GM18526 (cell line): ENCODE data around the gene TMEM185B.

Experiments
- POLR2A ChIP-seq: IDR thresholded peaks from 3 replicates; pipeline ENCODE4 v1.6.1; 2011; ENCODE audit not compliant: insufficient read length; ENCODE audit errors: extremely low read depth

Gene TMEM185B

DNA sequence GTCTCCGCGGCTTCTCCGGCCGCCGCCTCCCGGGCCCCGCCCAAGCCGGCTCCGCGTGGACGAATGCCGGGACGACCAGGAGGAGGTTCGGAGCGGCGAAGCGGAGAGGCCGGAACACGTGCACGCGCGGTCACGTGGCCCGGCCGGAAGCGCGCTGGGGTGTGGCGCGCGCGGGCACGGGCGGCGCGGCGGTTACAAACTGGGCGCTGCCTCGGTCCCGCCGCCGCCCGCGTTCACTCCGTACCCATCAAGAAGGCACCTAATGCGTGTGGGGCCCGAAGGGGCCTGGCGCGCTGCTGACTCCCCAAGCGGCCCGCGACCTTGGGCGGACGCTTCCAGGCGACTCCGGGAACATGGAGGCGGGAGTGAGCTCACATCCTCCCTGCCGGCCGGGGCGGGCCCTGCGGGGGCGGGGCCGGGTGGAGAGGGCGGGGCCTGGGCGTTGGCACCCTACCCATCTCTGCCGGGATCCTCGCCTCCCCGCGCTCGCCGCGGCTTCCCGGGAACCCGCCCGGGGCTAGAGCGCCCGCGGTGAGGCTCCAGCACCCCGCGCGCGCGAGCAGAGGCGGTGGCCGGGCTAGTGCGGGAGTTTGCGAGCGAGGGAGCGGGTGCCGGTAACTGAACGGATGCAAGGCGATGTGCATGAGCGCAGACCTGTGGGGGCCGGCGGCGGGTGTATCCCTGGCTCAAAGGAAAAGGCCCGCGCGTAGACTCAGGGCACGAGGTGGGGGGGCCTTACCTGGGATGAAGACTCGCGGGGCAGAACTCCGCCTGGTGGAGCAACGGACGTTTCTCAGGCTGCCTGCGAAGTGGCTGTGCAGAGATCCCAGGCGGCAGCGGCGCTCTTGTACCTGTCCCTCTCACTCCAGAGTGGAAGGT is at the start of gene TMEM185B:
Gene TMEM185B, minus strand, starts transcription at position 367 of the 879 bp plus-strand sequence. CDS start 424 bp downstream, outside the sequence.
- TF ChIP-seq POLR2A, result peak; percentile 70

GRCh38 chr2:120271711-120272379 is 48.6 kb upstream of the TMEM185B start:
- no peak for TF ChIP-seq POLR2A

- TF ChIP-seq POLR2A, result no peak
These were observed 46.6 kb upstream of the TMEM185B start for GRCh38 chr2:120269816-120270215.

- no peak for TF ChIP-seq POLR2A
These were observed 46.0 kb upstream of the TMEM185B start for GRCh38 chr2:120269076-120269744.

DNA sequence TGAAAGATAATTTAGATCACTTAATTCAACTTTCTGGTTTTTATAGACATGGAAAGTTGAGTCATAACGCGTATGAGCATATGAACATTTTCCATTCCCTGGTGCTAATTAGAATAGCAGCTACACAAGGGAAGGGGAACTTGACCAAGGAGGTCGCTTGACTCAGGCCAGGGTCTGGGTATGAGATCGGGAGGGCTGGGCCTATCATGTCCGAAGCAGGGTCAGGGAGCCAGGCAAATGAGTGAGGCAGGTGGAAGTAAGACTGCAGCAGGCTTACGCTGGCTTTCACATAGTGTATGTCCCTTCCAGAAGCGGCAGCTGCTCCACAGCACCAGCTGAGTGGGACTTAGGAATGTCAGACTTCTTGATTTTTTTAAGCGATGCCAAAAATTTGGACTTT is 44.1 kb upstream of the TMEM185B start:
- TF ChIP-seq POLR2A, result no peak

GRCh38 chr2:120265006-120265405 is 41.8 kb upstream of the TMEM185B start:
- TF ChIP-seq POLR2A, result no peak

GRCh38 chr2:120262761-120263428 is 39.7 kb upstream of the TMEM185B start:
- no peak for TF ChIP-seq POLR2A

GRCh38 chr2:120262150-120262549 is 39.0 kb upstream of the TMEM185B start:
- no peak for TF ChIP-seq POLR2A

DNA sequence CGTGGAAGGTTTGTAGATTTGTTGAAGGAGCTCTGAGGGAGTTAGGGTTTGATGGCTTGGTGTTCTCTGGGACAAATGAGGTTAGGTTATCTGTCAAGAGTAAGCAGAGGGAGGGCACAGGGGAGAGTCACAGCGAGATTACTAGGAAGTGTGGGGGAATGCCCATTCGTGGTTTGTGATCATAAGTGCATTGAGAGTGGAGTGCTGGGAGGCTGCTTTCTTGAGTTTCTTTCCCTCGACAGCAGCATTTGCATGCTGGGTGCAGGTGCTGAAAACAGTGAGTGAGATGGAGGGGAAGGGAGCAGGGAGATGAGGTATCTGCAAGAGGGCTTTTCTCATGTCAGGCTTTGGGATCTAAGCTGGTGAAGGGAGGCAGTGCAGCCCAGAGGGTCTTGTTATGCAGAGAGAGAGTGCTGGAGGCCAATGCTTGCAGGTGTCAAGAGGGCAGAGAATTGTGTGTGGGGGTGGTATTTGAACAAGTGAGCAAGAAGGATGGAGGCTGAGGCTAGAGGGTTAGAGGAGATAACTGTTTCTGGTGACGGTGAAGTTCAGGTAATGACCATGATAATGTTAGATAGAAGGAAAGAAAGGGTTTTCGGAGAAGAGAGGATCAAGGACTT is 38.3 kb upstream of the TMEM185B start:
- TF ChIP-seq POLR2A, result no peak

DNA sequence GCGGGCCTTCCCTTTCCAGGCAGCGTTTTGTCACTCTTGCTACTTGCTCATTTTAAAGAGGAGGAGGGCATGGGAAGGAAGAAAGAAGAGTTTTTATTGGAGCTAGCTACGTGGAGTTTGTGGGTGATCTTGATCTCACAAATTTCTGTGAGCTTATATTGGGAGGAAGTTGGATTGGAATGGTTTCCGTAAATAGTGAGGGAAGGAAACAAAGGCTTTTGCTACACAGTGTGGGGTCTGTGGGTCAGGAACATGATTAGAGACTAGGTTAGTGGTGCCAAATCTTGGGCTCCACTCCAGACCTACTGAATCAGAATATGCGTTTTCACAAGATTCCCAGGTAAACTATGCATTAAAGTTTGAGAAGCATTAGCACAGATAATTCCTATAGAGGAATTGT is 37.5 kb upstream of the TMEM185B start:
- no peak for TF ChIP-seq POLR2A

DNA sequence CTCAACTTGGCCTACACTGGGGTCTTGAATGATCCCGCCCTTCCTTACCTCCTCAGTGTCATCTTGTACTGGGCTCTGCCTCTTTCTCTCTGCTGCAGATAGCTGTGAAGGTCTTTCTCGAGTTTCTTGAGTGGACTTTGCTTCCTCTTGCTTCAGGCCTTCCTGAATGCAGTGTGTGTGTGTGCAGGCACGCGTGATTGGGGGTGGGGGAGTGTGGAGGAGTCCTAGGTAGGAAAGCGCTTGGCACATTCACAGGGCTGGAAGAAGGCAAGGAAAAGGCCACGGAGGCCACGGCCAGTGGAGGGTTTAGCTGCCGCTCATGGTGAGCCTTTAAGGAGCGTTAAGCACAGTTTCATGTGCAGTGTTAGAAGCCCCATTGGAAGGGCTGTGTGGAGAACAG is 35.0 kb upstream of the TMEM185B start:
- TF ChIP-seq POLR2A, result no peak

- no peak for TF ChIP-seq POLR2A
These were observed 34.3 kb upstream of the TMEM185B start for GRCh38 chr2:120257522-120257921.

GRCh38 chr2:120256651-120257000 is 33.4 kb upstream of the TMEM185B start:
- TF ChIP-seq POLR2A, result no peak

DNA sequence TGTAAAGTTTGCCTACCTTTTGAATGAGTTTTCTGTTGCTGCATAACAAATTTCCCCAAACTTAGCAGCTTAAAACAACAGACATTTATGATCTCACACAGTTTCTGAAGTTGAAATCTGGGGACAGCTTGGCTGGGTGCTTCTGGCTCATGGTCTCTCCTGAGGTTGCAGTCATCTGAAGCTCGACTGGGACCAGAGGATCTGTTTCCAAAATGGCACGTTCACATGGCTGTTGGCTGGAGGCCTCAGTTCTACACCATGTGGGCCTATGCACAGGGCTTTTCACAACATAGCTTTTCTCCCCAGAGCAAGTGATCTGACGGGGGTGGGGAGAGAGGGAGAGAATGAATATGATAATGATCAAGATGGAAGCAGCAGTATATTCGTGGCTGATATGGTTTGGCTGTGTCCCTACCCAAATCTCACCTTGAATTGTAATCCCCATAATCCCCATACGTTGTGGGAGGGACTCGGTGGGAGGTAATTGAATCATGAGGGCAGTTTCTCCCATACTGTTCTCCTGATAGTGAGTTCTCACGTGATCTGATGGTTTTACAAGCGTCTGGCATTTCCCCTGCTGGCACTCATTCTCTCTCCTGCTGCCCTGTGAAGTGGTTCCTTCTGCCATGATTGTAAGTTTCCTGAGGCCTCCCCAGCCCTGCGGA is 32.9 kb upstream of the TMEM185B start:
- no peak for TF ChIP-seq POLR2A
